NCI-H748 treated with DMSO at 0.1 percent for 48 hours (cell line): ENCODE measurements around the gene AGFG2.

Experiments
- DNase-seq: peaks from one replicate; lab custom pipeline; 2025; lab: John Stamatoyannopoulos, UW

Gene AGFG2

DNA sequence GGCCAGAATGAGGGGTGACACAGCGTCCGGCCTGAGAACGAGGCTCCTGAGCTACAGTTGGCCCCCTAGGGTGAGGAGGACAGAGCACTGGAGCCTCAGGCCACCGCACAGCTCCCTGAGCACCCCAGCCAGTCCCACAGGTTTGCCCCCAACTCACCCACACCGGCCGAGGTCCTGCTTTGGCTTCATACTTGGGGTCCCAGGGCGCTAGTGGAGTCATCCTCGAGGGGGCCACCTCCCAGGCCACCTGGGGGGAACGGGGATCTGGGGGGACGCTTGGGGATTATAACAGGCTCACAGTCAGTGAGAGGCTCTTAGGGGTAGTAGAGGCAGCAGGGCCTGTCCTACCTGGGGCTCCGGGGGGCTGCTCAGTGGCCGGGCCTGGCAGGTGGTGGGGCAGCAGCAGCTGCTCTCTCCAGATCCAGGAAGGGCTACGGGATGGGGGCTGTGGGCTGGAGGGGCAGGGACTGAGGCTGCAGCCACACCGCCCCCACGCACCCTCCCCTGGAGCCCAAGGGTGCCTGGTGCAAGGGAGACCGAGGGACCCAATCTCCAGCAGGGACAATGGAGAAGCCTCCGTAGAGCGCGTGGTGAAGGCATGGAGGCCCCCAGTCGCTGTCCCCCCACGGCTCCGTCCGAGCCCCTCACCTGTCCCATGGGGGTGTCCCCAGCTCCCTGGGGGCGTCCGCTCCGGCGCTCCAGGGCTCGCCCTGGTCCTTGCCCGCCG, 34.1 kb downstream of the AGFG2 start:
- no peak for DNase-seq

DNA sequence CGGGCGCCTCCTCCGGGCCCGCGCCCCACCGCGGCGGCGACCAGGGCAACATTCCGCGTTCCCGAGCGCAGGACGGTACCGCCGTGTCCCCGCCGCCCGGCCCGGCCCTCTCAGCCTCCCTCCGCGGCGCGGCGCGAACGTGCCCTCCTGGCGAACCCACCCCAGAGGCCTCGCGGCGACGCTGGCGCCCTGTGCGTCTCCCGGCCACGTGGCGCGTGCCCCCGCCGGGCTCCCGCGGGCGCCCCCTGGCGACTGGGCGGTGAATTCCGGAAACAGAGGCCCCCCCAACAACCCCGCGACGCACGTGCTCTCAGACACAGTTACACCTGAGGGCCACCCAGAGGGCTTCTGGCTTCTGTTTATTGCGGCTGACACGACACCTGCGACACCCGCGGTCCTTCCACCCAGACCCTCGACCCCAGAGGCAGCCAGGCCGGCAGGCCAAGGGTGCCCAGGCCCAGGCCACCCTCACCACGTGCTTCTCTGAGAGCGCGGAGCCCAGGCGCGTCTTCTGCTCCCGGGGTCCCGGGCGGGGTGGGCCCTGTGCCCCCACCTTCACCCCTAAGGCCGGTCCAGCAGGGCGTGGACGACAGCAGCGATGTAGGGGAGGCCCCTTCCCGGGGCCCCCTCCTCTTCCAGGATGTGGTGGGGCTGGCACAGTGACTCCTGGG, 34.8 kb downstream of the AGFG2 start, which contains the start of gene SAP25:
Gene SAP25 (minus strand): TSS at position 210 of the 671 bp plus-strand sequence. CDS start 158 bp downstream, at position 52.
- DNase-seq, result no peak

DNA sequence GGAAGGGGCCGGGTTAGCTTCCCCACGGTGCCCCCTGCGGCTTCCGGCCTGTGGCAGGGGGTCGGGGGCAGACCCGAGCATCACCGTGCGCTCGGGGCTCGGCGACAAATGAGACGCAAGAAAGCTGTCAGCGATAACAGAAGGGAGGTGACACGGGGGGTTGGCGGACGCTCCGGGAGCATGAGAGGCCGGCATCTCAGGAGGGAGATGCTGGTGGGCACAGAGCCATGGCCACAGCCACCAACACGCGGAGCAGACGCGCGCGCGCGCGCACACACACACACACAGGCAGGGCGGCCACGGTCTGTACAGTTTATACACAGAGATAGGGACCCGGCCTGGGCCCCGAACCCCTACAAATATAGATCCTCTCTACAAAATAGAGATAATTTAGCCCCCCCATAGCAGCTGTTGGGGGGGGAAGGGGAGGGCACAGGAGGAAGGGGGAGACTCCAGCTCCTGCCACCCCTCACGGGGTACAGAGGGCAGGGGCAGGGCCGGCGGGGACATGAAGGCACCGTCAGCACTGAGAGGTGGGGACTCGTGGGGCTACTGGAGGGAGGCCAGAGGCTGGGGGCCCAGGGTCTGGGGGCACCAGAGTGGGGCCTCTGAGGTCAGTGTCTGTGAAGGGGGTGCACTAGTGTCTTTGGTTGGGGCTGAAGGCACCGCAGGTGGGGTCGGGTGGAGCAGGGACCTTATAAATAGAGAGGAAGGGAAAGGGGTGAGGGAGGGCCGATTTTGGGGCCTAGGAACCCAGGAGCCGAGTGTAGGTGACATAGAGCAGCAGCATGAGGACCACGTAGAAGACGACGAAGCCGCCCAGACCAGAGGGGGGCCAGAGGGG, 35.6 kb downstream of the AGFG2 start:
- DNase-seq, result no peak

DNA sequence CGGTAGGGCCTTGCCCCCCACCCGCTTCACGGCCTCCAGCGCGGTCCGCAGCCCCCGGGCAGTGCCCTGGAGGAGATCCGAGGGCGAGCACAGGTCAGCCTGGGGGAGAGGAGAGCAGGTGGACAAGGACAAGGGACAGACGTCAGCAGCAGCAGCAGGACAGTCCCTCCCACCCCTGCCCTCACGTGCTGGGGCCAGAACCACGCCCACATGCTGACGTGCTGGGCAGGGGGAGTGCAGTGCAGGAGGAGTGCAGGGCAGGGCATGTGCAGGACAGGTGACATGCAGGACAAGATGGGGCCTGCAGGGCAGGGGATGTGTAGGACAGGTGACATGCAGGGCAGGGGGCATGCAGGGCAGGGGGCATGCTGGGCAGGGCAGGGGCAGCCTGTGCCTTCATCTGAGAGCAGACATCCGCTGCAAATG, 36.2 kb downstream of the AGFG2 start:
- DNase-seq, result no peak

DNA sequence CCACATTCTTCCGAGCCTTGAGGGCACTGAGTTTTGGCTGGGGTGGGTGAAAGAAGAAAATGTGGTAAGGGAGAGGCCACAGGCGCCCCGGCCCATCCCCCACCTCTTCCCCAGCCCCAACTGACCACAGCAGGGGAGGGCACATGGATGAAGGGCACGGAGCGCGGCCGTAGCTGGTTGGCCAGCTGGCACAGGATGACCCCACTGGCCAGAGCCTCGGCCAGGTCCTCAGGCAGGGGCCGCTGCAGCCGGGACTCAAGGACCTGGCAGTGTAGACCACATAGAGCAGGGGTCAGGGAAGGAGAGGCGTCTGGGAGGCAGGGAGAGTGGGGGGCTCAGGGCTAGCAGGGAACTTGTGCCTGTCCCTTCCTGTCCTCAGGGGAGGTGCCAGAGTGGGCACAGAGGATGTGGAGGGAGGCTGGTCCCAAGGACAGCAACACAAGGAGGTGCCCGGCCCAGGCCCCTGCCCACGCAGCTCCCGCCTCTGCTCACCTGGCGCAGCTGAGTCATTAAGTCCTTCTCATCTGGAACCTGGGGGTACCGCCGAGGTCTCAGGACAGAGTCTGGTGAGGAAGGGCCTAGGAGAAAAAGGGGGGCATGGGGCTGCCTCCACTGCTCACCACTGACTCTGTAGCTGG, 36.9 kb downstream of the AGFG2 start:
- DNase-seq, result no peak

DNA sequence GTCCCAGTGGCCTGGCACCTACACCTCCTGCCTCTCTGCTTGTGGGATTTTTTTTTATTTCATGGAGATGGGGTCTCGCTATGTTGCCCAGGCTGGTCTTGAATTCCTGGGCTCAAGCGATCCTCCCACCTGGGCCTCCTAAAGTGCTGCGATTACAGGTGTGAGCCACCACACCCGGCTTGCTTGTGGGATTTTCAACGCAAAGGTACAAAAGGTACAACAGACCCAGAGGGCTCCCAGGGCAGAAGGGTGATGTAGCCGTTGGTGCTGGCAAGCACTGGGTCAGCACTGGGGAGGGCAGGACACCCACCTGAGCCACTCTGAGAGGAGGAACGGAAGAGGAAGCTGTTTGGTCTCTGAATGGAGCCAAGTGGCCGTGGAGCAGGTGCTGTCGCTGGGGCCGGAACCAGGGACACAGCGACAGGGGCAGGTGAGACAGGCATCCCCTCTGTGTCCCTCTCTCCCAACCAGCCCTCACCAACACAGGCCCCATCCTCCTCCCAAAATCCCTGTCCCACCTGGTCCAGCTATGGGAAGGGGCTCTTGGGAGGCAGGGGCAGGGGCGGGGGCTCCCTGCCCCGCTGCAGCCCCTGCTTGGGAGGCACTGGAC, 37.5 kb downstream of the AGFG2 start:
- no peak for DNase-seq

DNA sequence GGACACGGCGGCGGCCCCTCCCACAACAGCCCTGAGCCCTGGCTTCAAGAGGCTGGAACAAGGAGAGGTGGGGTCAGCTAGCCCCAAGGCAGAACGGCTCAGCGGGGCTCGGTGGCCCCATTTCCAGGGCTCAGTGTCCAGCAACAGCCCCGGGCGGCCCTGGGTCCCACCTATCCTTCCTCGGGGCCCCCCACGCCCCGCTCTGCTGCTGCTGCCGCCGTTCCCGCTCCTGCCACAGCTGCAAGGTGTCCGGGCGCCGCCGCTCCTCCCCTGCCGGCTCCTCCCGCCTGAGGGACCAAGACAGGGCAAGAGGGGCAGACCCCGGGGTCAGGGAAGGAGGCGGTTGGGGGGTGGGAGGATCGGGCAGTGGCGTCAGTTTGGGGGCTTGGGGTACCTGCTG, 38.1 kb downstream of the AGFG2 start:
- DNase-seq, result no peak

DNA sequence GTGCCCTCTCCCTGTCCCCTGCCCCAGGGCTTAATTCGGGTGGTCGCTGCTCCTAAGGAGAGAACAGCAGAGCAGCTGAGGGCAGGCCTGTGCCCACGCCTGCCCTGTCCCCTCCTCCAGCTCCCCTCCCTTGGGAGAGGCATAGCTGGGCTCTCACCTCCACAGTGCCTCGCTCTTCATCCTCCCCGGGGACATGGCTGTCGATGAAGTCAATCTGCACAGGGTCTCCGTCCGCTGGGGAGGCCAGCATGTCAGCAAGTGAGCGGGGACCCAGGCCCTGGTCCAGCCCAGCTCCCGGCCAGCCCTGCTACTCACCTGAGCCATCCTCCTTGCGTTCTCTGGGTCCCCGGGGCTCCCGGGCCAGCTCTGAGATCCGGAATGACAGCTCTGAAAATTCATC, 38.5 kb downstream of the AGFG2 start:
- DNase-seq, result no peak

DNA sequence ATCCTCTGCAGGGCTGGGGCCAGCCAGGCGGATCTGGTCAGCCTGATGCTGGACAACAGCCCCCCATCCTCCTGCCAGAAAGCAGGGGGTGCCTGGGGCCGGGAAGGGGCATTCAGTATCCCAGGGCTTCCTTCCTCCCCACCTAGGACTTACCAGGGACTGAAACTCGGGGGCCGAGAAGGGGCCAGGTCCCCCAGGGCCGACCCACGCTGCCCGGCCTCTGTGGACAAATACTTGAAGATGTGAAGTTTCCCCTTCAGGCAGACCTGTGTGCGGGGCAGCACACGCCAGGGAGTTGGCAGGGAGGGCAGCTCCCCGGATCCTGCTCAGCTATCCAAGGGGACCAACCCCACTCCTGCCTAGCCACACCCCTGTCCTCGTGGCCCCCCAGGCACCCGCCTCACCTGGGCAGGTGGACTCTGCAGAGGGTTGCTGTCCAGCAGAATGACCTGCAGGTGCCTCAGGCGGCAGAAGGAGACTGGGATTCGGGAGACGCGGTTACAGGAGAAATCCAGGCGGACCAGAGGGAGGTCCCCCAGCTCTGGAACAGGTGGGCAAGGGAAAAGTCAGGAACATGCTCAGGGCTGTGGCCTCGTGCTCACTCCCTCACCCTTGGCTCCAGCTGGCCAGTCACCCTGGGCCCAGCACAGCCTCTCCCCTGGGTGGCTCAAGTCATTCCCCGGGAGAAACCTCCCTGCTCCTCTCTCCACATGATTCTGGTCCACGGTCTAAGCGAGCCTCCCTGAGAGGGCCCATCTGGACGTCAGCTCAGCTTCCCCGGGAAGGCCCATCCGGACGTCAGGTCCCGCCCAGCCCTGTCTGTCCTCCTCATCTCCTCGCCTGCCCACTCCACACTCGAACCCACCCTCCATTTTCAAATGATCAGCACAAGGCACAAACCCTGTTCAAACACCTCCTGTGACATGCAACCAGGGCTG, 39.5 kb downstream of the AGFG2 start:
- no peak for DNase-seq

DNA sequence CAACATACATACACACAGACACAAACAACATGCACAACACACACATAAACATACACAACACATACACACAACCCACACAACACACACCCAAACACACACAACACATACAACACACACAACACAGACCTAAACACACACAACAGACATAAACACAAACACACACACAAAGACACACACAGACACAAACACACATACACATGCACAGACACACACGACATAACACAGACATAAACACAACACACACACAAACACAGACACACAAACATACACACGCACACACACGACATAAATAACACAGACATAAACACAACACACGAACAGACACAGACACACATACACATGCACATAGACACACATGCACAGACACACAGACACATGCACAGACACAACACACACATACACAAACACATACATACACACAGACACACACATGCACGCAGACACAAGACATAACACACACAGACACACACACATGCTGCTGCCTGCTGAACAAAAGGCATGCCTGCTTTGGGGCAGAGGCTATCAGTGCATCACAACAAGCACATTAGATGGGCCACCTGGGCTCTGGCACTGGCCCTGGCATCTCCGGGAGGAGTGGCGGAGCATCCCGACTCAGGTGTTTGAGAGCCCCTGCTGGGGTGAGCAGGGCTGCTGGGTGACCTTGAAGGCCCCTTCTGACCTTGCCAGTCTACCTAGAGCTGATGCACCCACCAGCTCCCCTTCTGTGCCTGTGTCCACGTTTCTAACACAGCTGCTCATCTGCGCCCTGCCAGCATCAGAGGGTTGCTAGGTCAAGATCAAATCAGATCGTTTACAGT, 41.7 kb downstream of the AGFG2 start:
- no peak for DNase-seq

DNA sequence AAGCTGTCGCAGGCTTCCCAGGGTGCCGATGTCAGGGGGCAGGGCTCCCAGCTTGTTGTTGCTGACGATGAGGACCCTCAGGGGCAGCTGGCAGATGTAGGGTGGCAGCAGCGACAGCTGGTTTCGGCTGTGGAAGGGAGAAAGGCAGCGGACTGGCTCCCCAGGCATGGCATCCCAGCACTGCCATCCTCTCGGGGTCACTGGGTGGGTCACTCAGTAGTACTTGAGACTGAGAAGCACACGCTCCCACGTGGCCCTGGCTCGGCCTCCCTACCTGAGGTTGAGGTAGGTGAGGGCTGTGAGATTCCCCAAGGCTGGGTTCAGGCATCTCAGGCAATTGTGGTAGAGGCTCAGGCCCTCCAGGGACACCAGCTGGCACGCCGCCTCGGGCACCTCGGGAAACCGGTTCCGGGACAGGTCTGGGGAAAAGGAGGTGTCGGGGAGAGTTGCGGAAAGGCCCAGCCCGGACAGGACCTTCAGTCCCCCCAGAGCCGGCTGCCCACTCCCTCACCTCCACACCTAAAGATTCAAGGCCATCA, 43.1 kb downstream of the AGFG2 start:
- DNase-seq, result no peak

DNA sequence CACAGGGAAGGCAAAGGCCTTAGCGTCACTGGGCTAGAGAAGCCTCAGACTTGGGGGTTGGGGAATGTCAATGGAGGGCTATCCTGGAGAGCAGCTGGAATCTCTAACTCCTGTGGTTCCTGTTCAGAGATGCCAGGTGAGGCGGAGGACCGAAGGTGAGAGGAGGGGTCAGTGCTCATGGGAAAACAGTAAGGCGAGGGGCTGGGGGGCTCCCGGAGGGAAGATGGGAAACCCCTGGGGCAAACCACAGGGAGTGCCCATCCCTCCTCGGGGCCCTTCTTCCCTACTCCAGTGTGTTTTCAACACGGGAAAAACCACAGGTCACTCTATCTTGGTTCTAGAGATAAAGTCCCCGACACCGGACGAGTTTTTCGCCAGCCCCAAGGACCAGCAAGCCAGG, 43.6 kb downstream of the AGFG2 start:
- no peak for DNase-seq

DNA sequence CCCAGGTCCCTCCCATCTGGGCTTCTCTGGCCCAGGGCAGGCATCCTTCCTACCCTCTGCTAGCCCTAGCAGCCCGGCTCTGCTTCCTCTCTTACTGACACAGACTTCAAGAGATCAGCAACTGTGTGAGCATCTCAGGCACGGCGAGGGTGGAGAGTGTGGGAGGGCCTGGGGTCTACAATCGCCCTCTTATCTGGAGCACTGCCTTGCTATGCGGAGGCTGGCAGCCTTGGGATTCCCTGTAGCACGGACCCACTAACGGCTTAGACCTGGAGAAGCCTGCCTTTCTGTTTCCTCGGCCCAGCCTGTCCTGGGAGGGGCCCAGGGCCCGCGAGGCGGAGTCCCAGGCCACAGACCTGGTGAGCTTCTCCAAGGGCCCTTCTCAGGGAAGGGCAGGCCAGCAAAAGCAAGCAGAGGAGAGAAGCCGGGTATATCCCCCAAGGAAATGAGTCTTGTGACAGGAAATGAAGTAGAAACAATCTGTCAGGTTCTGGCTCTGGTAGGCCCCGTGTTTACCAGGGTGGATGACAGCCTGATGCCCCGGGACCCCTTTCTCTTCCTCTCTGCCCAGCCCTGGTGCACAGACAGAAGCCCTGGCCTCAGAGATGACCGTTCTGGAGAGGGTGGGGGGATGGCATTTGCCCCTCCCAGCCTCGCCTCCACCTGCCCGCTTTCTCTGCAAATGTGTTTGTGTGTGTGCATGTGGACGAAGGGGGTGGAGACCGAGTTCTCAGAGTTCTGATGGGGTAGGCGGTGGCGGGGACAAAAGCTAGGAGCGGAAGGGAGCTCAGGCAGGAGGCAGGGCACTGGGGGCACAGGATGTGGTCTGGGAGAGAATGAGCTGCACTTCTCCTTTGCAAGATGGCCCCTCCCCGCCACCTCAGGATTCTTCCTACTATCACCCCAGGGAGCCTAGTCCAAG, 44.4 kb downstream of the AGFG2 start:
- DNase-seq, result no peak

DNA sequence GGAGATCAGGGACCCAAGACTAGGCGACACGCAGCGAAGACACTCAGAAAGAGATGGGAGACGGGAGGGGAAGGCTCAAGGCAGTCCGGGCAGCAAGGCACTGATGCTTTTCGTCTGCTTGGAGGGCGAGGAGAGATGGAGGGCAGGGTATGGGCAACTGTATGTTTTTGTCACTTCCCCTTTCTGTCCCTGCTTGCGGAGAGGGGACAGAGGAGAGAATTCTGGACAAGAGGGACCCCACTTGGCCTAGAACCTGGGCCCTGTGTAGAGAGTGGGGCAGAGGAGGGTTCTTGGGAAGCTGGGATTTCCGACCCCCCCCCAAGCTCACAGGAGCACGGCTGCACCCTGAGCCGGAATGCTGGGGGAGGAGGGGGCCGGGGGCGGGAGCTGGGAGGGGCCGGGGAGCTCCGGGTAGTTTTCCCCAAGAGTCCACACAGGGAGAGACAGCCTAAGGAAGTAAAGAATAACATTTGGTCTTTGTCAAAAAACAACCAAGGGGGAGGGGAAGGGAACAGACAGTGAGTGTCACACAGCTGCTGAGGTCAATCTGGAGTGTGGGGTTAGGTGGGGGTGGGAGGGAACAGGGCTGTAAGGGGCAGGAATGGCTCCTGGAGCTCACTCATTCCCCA, 45.2 kb downstream of the AGFG2 start:
- no peak for DNase-seq

DNA sequence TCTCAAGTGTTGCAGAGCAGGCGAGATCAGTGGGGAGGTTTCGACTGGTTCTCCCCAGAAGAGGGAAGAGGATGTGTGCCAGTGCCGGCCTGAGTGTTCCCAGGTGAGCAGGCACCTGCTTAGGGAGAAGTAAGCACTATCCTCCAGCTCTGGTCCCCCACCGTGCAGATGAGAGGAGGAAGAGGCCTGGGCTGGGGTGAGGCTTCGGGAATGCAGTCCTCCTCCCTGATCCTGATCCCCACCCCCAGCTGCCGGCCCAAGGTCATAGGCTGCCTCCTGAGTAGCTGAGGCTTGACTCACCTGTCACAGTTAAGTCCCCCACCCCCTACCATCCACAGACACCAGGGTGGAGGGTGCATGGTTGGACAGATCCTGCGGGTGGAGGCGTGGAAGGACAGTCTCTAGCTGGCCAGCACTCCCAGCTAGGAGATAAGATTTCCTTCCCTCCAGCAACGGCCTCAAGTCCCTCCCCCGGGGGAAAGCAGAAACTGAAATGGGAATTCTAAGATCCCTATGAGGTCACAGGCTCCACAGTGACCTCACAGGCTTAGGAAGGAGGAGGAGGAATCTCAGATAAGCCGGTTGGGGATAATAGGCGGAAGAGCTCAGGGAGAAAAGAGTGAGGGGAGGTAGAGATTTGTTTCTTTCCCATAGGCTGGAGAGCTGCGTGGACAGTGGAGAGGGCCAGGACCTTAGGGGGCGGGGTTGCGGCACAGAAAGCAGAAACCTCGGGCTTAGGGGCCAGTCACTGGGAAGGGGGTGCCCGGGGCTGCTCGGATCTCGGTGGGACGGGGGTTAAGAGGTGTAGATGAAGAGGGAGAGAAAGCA, 45.9 kb downstream of the AGFG2 start:
- peak; percentile 66 for DNase-seq

DNA sequence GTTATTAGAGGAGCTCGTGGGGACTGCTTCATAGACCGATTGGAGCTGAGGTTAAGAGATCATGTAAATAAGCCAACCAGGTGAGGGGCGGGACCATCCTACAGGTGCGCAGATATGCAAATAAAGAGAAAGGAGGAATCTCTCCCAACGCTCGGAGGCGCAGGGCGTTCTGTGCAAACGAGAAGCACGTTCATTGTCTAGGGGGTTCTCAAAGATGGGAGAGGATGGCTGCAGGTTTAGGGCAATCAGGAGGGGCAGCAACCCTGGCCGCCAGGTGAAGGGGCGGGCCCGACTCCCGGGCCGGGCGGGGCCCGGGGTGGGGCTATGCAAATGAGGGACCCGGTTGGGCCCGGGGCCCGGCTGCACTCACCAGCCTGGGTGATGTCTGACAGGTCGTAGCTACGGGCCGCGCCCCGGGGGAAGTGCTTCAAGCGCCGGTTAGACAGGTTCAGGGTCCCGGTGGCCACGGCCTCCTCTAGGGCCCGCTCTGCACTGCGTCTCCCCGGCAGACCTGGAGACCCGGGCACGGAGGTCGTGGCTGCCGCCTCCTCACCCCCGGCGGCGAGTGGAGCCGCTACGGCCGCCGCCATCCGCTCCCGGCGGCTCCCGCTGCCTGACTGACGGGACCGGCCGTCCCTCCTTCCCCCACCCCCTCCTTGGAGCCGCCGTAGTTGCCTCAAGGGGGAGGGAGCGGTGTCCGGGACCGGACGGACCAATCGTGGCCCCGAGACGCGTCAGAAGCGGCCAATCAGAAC, 46.7 kb downstream of the AGFG2 start, which contains the start of gene LRCH4:
Gene LRCH4 (minus strand): TSS at position 619 of the 755 bp plus-strand sequence. CDS start 29 bp downstream, at position 590.
- DNase-seq, result peak; percentile 66
